Thyroid gland (tissue), 4 donors: Measurements from ENCODE around the gene C10orf71. TPM values are rescaled to one million over a fixed set of nuclear protein-coding genes. Genes with fewer than 3 reads are reported as not detected.

Experiments
- DNase-seq, 2 donors: peaks; one replicate each; pipeline ENCODE4 v3.0.0-alpha.2; 2019
- H3K27ac ChIP-seq, 3 donors: fragments of 200-600 bp; sonication (generic); 1 replicate in 2 of 3; 2 replicates in 1 of 3; pipeline ENCODE4 v1.5.1; 2016 to 2019; ENCODE audit warnings: mild to moderate bottlenecking in 1 of 3, moderate library complexity in 1 of 3
- H3K27me3 ChIP-seq: fragments of 200-600 bp; sonication (generic); one replicate; pipeline ENCODE4 v1.5.1; 2019
- H3K36me3 ChIP-seq, 2 donors: fragments of 200-600 bp; sonication (generic); one replicate each; pipeline ENCODE4 v1.5.1; 2016 to 2019
- H3K4me1 ChIP-seq, 2 donors: fragments of 200-600 bp; sonication (generic); one replicate each; pipeline ENCODE4 v1.5.1; 2017 to 2019
- H3K4me3 ChIP-seq, 3 donors: fragments of 200-600 bp; sonication (generic); replicated peaks in 1 of 3; 1 replicate in 2 of 3; 2 replicates in 1 of 3; pipeline ENCODE4 v1.5.1; 2016; ENCODE audit warnings: mild to moderate bottlenecking in 1 of 3
- H3K9me3 ChIP-seq: fragments of 200-600 bp; sonication (generic); one replicate; pipeline ENCODE4 v1.5.1; 2017
- POLR2A ChIP-seq, 2 donors: fragments of 450-650 bp; IDR thresholded peaks; one replicate each; pipeline ENCODE4 v1.6.1; 2017; ENCODE audit warnings: antibody characterized with exemption in 2 of 2, mild to moderate bottlenecking in 2 of 2, moderate library complexity in 1 of 2
- WGBS, 2 donors: methylation state at CpG; one replicate each; pipeline ENCODE4 v1.1.5; 2017; 5-methylcytosine and 5-hydroxymethylcytosine counted together
- intact Hi-C: fragments of 100-400 bp; cut with DNase I; formaldehyde crosslinking; loops from one replicate; pipeline ENCODE4 v1.15.1; 2023
- total RNA-seq, 4 donors: library from RNA; depleted of rRNA; stranded (reverse); fragments of >200 nt; gene quantifications; one replicate each; pipeline ENCODE4 v1.2.3, GENCODE V29; 2016
- TF ChIP-seq, protein P1 (sequence below), 6 experiments: fragments of 200-600 bp in 3 of 6; fragments of 450-650 bp in 3 of 6; sonication (generic) in 3 of 6; IDR thresholded peaks; one replicate each; pipeline ENCODE4 v1.5.1; 2016 to 2019; ENCODE audit warnings: antibody characterized with exemption in 6 of 6, mild to moderate bottlenecking in 2 of 6, inconsistent platforms in 1 of 6, moderate library complexity in 1 of 6

C10orf71 gene
- total RNA-seq, 4 donors from 2014 or later, result not detected

- 88 to 89% methylated on average over 1 of the region's 1 CpG for WGBS, 2 donors
- TF ChIP-seq, protein P1, sequence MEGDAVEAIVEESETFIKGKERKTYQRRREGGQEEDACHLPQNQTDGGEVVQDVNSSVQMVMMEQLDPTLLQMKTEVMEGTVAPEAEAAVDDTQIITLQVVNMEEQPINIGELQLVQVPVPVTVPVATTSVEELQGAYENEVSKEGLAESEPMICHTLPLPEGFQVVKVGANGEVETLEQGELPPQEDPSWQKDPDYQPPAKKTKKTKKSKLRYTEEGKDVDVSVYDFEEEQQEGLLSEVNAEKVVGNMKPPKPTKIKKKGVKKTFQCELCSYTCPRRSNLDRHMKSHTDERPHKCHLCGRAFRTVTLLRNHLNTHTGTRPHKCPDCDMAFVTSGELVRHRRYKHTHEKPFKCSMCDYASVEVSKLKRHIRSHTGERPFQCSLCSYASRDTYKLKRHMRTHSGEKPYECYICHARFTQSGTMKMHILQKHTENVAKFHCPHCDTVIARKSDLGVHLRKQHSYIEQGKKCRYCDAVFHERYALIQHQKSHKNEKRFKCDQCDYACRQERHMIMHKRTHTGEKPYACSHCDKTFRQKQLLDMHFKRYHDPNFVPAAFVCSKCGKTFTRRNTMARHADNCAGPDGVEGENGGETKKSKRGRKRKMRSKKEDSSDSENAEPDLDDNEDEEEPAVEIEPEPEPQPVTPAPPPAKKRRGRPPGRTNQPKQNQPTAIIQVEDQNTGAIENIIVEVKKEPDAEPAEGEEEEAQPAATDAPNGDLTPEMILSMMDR (IDR thresholded peaks at IDR 0.05), result no peak
- no peak for TF ChIP-seq POLR2A (IDR thresholded peaks at IDR 0.05)
- no peaks in the 10 kb centered on the region for H3K27me3 ChIP-seq
- intact Hi-C loops, result no loop called here
- no peak for DNase-seq
- H3K36me3 ChIP-seq, result no peaks in the 10 kb centered on the region
- no peak overlapping the region for H3K4me3 ChIP-seq
- H3K4me1 ChIP-seq, result no peaks in the 10 kb centered on the region
- no peaks in the 10 kb centered on the region for H3K9me3 ChIP-seq
- no peak overlapping the region for H3K27ac ChIP-seq
Measured at GRCh38 chr10:49338604-49339003, 39.6 kb downstream of the C10orf71 start.

DNA sequence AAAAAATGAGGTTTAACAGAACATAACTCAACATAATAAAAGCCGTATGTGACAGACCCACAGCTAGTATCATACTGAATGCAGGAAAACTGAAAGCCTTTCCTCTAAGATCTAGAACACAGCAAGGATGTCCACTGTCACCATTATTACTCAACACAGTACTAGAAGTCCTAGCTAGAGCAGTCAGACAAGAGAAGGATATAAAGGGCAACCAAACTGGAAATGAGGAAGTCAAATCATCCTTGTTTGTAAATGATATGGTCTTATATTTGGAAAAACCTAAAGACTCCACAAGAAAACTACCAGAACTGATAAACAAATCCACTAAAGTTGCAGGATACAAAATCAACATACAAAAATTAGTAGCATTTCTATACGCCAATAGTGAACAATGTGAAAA is 45.9 kb downstream of the C10orf71 start:
- Histone ChIP-seq H3K9me3 (no peaks in the 10 kb centered on the region), H3K4me1 (no peaks in the 10 kb centered on the region), H3K36me3 (no peaks in the 10 kb centered on the region), H3K27ac (no peak overlapping the region), H3K27me3 (no peaks in the 10 kb centered on the region), H3K4me3 (no peak overlapping the region)
- WGBS, 2 donors, result 66 to 90% methylated on average over 2 of the region's 2 CpGs
- intact Hi-C loops, result no loop called here
- DNase-seq, result no peak
- TF ChIP-seq POLR2A (IDR thresholded peaks at IDR 0.05), result no peak
- TF ChIP-seq, protein P1 (IDR thresholded peaks at IDR 0.05), result no peak

GRCh38 chr10:49347342-49347741 is 48.4 kb downstream of the C10orf71 start:
- intact Hi-C loops, result no loop called here
- no peaks in the 10 kb centered on the region for H3K9me3 ChIP-seq
- no peak overlapping the region for H3K27ac ChIP-seq
- H3K4me3 ChIP-seq, result no peak overlapping the region
- DNase-seq, result no peak
- WGBS, 2 donors, result 89 to 95% methylated on average over 3 to 4 of the region's 4 CpGs
- H3K27me3 ChIP-seq, result no peaks in the 10 kb centered on the region
- TF ChIP-seq POLR2A (IDR thresholded peaks at IDR 0.05), result no peak
- TF ChIP-seq, protein P1 (IDR thresholded peaks at IDR 0.05), result no peak
- no peaks in the 10 kb centered on the region for H3K36me3 ChIP-seq
- no peaks in the 10 kb centered on the region for H3K4me1 ChIP-seq

- no peak for DNase-seq
Measured at GRCh38 chr10:49347827-49348226, 48.9 kb downstream of the C10orf71 start.

GRCh38 chr10:49348593-49348992 is 49.6 kb downstream of the C10orf71 start:
- TF ChIP-seq POLR2A (IDR thresholded peaks at IDR 0.05), result no peak
- TF ChIP-seq, protein P1 (IDR thresholded peaks at IDR 0.05), result no peak
- WGBS, 2 donors, result 40 to 50% methylated on average over 2 of the region's 2 CpGs
- Histone ChIP-seq H3K36me3 (no peaks in the 10 kb centered on the region), H3K27ac (no peak overlapping the region), H3K4me1 (no peaks in the 10 kb centered on the region), H3K27me3 (no peaks in the 10 kb centered on the region), H3K4me3 (no peak overlapping the region), H3K9me3 (no peaks in the 10 kb centered on the region)
- intact Hi-C loops, result no loop called here
- DNase-seq, result no peak

More at GRCh38 chr10:49347827-49348226, 48.9 kb downstream of the C10orf71 start:
- intact Hi-C loops, result no loop called here
- H3K4me1 ChIP-seq, result no peaks in the 10 kb centered on the region
- H3K27me3 ChIP-seq, result no peaks in the 10 kb centered on the region
- WGBS, 2 donors, result 89 to 100% methylated on average over 1 to 3 of the region's 3 CpGs
- no peak overlapping the region for H3K27ac ChIP-seq
- H3K4me3 ChIP-seq, result no peak overlapping the region
- TF ChIP-seq POLR2A (IDR thresholded peaks at IDR 0.05), result no peak
- TF ChIP-seq, protein P1 (IDR thresholded peaks at IDR 0.05), result no peak
- no peaks in the 10 kb centered on the region for H3K9me3 ChIP-seq
- no peaks in the 10 kb centered on the region for H3K36me3 ChIP-seq
